GM20431 (cell line): ENCODE results near the gene CACNA1D.

Experiments
- in situ Hi-C: fragments of 300-500 bp; cut with MseI, MboI; formaldehyde crosslinking; loops from one replicate; pipeline ENCODE4 v1.15.0; 2020; ENCODE audit warnings: low sequenced_read_pairs; ENCODE audit not compliant: unreplicated experiment

Gene CACNA1D

GRCh38 chr3:53811143-53811927, 316.9 kb downstream of the CACNA1D start:
- in situ Hi-C loops: no loop called here

DNA sequence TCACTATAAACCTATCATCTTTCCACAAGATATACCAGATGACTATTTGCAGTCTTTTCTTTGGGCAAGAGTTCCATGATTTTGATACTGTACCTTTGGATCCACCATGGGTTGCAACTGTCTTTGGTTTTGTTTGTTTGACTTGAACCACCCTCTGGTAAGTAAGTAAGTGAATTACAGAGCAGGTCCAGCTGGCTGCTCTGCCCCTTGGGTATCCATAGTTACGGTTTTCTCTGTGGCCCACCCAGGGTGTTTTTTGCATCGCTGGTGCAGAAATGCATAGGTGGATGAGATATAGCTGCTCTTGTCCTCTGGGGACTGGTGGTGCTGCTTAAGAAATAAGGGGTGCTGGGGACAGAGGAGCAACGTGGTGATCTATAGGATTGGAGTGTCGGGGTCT, 318.0 kb downstream of the CACNA1D start:
- in situ Hi-C loops: no loop called here

DNA sequence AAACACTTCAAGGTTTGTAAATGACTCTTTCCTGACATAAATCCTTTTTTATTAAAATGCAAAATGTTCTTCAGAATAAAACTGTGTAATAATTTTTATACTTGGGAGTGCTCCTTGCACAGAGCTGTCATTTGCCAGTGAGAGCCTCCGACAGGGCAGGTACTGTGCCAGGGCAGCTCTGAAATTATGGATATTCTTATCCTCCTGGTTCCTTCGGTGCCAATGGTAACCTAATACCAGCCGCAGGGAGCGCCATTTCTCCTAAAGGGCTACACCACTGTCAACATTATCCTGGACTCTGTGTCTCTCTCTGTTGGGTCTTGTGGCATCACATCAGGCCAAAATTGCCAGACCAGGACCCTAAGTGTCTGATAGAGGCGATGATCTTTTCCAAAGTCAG, 318.8 kb downstream of the CACNA1D start:
- in situ Hi-C loops: no loop called here

DNA sequence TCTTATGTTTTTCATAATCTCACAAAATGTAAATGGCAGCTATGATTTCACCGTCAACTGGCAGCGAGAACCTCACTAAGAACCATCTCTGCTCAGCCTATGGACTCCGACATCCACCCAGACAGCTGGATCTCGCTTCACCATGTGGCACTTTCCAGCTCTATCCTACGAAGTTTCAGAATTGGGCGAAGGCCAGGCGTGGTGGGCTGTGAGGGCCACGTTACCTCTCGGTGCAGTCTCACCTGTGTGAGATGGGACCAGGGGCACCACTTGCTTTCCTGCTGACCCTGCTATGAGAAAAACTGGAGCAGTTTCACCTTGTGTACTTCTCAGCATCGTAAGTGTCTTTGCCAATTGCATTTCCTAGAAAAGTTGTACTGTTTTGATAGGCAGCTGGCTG, 319.5 kb downstream of the CACNA1D start:
- in situ Hi-C loops: no loop called here

- in situ Hi-C loops: no loop called here
Observed at GRCh38 chr3:53815067-53815466, 320.7 kb downstream of the CACNA1D start.

- in situ Hi-C loops: no loop called here
Observed at GRCh38 chr3:53815651-53816050, 321.2 kb downstream of the CACNA1D start.

DNA sequence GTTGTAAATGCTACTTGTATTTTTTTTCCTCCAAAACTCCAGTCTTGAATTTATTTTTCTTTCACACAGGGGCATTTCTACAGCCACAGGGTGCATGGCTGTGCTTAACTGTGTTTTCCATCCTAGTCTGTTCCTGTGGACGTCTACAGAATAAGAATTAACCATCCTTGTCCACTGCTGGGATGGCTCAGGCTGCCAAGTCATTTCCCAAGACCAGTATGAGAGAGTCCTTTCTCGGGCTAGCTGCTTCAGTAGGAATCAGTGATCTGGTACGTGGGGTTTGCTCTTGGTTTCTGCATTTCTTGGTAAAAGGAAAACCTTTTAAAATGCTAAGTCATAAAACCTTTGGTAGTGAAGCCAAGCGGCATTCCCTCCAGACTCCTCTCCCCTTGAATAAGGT, 322.0 kb downstream of the CACNA1D start:
- in situ Hi-C loops: no loop called here

- in situ Hi-C loops: no loop called here
Observed at GRCh38 chr3:53817211-53817610, 322.8 kb downstream of the CACNA1D start.

DNA sequence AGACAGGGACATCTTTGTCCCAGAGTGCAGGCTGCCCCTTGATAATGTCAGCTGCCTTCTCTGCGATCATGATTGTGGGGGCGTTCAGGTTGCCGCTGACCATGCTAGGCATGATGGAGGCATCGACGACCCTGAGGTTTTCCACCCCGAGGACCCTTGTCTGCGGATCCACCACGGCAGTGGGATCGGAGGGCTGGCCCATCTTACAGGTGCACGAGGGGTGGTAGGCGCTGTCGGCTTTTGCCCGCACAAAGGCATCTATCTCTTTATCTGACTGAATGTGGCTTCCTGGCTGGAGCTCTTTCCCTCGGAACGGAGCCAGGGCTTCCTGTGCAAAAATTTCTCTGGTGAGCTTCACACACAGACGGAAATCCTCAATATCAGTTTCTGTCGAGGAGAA, 323.4 kb downstream of the CACNA1D start:
- in situ Hi-C loops: no loop called here

- in situ Hi-C loops: no loop called here
Observed at GRCh38 chr3:53818221-53819162, 324.1 kb downstream of the CACNA1D start.

- in situ Hi-C loops: no loop called here
Observed at GRCh38 chr3:53819163-53819868, 324.9 kb downstream of the CACNA1D start.

GRCh38 chr3:53820084-53820483, 325.7 kb downstream of the CACNA1D start:
- in situ Hi-C loops: no loop called here

GRCh38 chr3:53820756-53821580, 326.6 kb downstream of the CACNA1D start:
- in situ Hi-C loops: no loop called here

- in situ Hi-C loops: no loop called here
Observed at GRCh38 chr3:53821631-53822121, 327.3 kb downstream of the CACNA1D start.

DNA sequence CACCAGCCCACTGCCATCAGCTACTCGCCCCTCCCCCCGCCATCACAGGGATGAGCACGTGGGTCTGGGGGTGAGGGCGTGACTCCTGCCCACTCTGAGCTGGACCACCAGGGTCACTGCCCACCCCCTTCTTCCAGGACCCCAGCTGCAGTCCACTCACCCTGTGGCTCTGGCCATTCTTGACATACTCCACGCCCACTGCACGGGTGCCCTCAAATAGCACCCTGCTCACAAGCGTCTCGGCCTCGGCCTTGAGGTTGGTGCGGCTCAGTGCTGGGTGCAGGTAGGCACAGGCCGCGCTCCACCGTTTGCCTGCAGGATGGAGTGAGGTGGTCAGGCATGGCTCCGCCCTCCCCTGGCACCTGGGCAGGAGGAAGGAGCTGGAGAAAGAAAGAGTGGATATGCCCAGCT, 327.9 kb downstream of the CACNA1D start:
- in situ Hi-C loops: no loop called here

DNA sequence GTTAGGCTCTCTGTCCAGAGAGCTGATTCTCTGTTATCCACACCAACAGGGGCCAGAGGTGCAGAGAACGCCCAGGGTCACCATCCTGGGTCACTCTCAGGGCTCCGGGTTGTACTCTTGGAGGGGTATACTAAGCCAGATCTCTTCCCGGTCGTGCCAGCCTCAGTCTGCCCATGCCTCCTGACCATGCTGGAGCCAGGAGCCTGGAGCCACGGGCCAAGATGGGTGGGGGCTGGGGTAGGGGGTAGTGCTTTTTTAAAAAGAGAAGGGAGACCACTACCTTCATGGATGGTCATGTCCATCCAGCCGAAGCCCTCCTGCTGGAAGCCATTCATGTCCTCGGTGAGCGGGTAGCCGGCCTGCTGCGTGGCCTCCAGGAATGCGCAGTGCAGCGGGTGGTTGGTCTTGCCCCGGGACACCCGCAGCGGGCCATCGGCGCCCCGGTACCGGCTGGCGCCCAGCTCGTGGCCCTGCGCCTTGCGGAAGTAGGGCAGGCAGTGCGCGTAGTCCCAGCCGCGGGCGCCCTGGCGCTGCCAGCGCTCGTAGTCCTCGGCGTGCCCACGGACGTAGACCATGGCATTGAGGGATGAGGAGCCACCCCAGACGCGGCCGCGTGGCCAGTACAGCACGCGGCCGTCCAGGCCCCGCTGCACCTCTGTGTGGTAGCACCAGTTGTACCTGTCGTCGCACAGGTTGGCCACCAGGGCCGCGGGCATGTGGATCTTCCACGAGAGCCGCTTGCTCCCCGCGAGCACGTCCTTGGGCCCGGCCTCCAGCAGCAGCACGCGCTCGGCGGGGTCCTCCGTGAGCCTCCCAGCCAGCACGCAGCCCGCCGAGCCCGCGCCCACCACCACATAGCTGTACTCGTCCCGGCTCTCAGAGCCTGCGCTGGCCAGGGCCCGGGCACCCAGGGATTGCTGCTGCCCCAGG, 328.9 kb downstream of the CACNA1D start:
- in situ Hi-C loops: no loop called here

DNA sequence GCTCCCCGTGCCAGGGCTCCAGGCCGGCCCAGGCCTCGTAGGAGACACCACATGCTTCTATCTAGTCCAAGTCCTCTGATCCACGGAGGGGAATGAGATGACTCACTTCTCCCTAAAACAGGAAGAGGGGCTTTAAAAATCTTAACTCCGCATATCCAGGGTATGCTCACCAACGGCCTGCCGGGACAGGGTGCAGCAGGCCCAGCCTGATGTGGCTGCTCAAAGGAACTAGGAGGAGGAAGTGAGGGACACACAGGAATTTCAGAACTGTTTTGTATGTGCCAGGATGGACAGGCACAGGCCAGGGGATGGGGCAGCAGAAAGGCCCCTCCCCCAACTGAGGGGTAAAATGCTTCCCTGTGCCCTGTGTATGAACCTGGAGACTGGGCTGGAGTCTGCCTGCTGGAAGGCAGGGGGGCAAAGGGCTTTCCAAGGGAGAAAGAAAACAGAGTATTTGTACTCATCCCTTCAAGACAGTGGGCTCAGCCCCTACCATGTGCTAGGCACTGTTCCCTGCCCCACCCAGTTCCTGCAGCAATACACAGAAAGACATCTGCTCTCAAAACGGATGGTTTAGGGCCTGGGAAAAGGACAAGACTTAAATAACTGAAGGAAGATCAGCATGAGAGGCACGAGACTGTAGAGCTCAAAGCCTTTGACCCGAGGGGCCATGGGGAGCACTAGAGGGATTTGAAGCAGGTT, 329.7 kb downstream of the CACNA1D start:
- in situ Hi-C loops: no loop called here

GRCh38 chr3:53824795-53825194, 330.4 kb downstream of the CACNA1D start:
- in situ Hi-C loops: no loop called here
